Stimulated activated naive CD8-positive, alpha-beta T cell treated with anti-CD3 and anti-CD28 coated beads, Interleukin-15, Interleukin-2, amounts not matched to agents 100 ng/mL and 50 ng/mL, for 24 hours (primary cell): ENCODE results near the gene LHX5.
"Not testable (repeated sequence)": the region's sequence is repeated elsewhere in the genome, so short reads cannot be mapped to it uniquely, and the experiment has no call there.

Source experiments
- H3K27ac Mint-ChIP-seq: one replicate; pipeline ENCODE4 v1.8.0; 2021; ENCODE audit warnings: mild to moderate bottlenecking, mixed read lengths
- H3K27me3 Mint-ChIP-seq: one replicate; pipeline ENCODE4 v1.8.0; 2021; ENCODE audit warnings: mixed read lengths
- H3K36me3 Mint-ChIP-seq: one replicate; pipeline ENCODE4 v1.8.0; 2021; ENCODE audit warnings: low read depth, mixed read lengths
- H3K4me1 Mint-ChIP-seq: one replicate; pipeline ENCODE4 v1.8.0; 2021; ENCODE audit warnings: low read depth, mixed read lengths
- H3K4me3 Mint-ChIP-seq: one replicate; pipeline ENCODE4 v1.8.0; 2021; ENCODE audit warnings: mild to moderate bottlenecking, mixed read lengths
- H3K9me3 Mint-ChIP-seq: one replicate; pipeline ENCODE4 v1.8.0; 2021; ENCODE audit warnings: mixed read lengths

The LHX5 gene

DNA sequence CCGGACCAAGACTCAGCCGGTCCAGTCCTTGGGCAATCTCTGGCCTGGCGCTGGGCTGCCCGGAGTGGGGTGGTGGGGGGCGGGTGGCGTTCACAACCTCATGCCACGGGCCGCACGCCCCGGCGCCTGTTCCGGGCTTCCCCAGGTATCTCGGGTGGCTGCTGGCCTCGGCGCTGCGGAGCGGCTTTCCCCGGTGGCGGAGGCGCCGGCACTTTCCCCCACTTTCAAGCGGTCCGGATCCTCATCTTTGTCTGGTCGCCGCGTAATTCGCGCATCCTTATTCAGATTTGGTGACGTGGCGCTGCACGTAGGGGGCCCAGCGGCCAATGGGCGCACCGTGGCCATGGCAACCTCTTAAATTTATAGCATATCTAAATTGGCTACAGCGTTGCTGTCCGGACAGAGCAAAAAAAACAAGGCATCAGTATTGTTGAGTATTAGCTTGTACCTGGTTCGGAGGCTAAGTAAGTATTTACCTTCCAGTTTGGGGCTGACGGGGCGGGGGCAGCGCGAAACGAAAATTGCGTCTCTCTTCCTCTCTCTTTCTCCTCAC, at the start of gene LHX5:
Gene LHX5 (minus strand): TSS at position 253 of the 553 bp plus-strand sequence. CDS start 373 bp downstream, outside the sequence.
- H3K4me3 Mint-ChIP-seq, result no peak within 1 kb of the TSS
- H3K36me3 Mint-ChIP-seq, result no peaks in the 10 kb centered on the region
- no peak within 1 kb of the TSS for H3K27ac Mint-ChIP-seq
- peaks cover 73% of the 10 kb centered on the region for H3K27me3 Mint-ChIP-seq
- no peaks in the 10 kb centered on the region for H3K9me3 Mint-ChIP-seq
- H3K4me1 Mint-ChIP-seq, result peaks cover 14% of the 10 kb centered on the region

DNA sequence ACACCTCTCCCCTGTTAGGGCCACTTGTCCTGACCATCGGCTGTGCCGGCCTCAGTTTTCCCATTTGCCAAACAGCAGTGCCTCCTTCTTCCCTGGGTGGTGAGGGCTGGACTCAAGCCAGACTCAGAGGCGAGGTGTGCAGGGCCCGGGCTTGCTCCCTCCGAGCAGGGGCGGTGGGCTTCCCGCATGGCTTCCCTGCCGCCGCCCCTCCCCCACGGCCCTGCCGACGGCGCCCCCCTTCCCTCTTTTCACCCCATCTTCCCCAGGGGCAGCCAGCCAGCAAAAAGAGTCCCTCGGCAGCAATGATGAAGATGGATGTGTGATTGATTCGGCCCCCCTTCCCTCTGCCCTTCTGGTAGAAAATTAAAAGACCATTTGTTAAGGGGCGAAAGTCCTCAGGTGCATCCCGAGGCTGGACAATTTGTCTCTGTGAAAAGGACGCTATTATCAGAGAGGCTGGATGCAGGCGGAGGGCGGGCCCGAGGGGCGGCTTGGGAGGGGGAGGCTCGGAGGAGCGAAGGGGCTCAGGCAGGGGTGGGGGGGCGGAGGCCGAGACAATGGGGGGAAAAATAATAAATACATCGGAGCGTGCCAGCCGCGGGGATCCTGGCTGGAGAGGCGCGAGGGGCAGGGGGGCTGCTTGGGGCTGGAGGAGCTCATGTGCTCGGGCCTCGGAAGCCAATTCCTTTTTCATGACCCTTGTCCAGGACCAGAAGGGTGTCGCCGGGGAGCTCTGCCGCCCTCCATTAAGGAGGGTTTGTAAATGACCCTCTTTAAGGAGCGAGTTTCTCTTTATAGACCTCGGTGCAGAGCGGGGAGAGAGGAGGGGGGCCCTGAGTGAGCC, 48.0 kb upstream of the LHX5 start:
- H3K27ac Mint-ChIP-seq, result no peak overlapping the region
- H3K4me1 Mint-ChIP-seq, result peaks cover 9% of the 10 kb centered on the region
- H3K9me3 Mint-ChIP-seq, result no peaks in the 10 kb centered on the region
- H3K4me3 Mint-ChIP-seq, result no peak overlapping the region
- H3K27me3 Mint-ChIP-seq, result peaks cover 68% of the 10 kb centered on the region
- H3K36me3 Mint-ChIP-seq, result no peaks in the 10 kb centered on the region

DNA sequence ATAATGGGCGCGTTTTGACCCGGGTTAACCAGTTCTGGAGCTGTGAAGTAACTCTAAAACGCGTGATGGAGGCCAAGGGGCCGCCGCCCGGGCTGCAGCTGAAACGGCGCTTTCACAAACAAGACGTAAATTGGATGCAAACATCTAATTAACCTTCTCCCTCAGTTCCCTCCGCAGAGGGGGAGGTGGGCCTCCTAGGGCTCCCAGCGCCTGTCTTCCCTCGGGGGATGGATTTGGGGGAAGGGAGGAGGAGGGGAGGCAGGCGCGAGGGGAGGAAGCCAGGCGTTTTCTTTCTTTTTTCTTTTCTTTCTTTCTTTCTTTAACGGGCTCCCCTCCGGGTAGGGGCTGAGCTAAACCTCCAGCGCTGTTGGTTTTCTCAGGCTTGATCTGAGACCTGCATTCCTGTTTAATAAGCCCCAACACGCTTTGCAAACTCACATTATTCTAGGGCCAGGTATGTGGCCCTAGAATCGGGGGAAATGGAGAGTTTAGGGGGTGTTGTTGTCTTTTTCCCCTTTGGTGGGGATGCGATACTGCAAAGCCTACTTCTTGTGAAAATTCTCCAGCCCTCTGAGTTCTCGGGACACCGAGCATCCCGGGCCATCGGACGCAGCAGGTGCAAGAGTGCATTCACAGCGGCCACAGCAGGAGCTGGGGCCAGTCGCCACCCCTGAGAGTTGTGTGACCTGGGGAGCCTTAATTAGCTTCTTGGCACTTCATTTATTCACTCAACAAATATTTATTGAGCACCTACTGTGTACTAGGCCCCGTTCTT, 43.6 kb upstream of the LHX5 start:
- Mint-ChIP-seq H3K27ac (no peak overlapping the region), H3K4me3 (no peak overlapping the region), H3K9me3 (no peaks in the 10 kb centered on the region), H3K4me1 (peaks cover 6% of the 10 kb centered on the region), H3K27me3 (peaks cover 70% of the 10 kb centered on the region), H3K36me3 (no peaks in the 10 kb centered on the region)

DNA sequence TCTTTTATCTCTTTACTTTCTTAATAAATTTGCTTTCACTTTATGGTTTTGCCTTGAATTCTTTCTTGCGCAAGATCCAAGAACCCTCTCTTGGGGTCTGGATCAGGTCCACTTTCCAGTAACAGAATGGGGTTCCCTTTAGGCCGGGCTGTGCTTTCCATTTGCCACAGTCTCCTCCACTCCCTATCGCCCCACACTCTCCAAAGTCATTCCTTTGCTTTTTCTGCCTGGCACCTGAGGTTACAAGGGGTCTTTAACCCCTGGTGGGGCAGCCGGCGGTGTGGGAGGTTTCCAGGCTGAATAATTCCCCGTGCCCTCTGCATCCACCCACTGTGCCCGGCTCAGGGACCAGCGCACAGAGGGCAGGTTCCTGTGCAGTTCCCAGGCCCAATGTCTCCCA, 42.9 kb upstream of the LHX5 start:
- H3K27me3 Mint-ChIP-seq, result peaks cover 74% of the 10 kb centered on the region
- no peak overlapping the region for H3K4me3 Mint-ChIP-seq
- H3K27ac Mint-ChIP-seq, result no peak overlapping the region
- H3K9me3 Mint-ChIP-seq, result no peaks in the 10 kb centered on the region
- no peaks in the 10 kb centered on the region for H3K36me3 Mint-ChIP-seq
- peaks cover 3% of the 10 kb centered on the region for H3K4me1 Mint-ChIP-seq

DNA sequence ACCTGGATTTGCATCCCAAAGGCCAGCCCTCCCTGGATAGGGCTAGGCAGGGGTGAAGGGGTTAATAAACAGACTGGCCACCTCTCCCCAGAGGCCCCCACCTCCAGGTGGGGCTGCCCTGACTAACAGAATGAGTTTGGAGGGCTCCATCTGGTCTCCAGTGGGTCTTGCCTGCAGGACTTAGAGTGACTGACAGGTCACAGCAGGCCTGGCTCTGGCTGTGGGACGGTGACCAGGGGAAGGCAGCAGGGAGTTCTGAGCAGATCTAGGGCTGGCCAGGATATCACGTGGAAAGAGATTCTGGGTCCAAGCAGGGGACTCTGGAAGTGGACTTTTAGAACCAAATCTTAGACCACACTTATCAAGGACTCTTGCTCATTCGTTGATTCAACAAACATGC, 40.9 kb upstream of the LHX5 start:
- Mint-ChIP-seq H3K27ac (no peak overlapping the region), H3K4me1 (peaks cover 3% of the 10 kb centered on the region), H3K27me3 (peaks cover 66% of the 10 kb centered on the region), H3K36me3 (no peaks in the 10 kb centered on the region), H3K9me3 (no peaks in the 10 kb centered on the region), H3K4me3 (no peak overlapping the region)

DNA sequence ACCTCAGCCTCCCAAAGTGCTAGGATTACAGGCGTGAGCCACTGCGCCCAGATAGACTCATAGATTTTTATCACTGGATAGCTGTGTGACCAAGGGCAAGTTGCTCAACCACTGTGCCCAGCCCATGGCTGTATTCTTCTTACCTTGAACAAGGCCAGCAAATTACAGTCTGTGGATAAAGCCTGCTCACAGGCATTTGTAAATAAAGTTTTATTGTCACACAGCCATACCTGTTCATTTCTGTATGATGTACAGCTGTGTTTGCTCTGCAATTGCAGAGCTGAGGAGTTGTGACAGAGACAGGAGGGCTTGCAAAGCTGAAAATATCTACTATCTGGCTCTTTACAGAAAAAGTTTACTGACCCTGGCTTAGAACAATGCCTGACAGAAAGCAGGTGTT, 35.2 kb upstream of the LHX5 start:
- Mint-ChIP-seq H3K9me3 (peaks cover 6% of the 10 kb centered on the region), H3K27ac (no peak overlapping the region), H3K4me1 (no peaks in the 10 kb centered on the region), H3K36me3 (no peaks in the 10 kb centered on the region), H3K27me3 (peaks cover 49% of the 10 kb centered on the region), H3K4me3 (no peak overlapping the region)

DNA sequence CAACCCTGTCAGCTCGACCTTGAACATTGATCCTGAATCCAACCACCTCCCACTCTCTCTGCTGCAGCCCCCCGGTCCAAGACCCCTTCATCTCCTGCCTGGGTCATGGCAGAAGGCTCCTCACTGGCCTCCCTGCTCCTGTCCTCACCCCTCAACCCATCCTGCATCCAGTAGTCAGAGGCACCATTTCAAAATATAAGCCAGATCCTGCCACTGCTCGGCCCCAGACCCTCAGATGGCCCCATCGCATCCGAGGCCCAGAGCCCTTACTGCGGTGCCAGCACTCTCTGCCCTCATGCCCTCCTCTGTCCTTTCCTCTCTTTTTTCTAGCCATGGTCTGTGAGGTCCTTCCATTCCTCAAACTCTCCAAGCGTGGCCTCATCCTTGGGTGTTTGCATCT, 34.3 kb upstream of the LHX5 start:
- Mint-ChIP-seq H3K36me3 (no peaks in the 10 kb centered on the region), H3K9me3 (peaks cover 6% of the 10 kb centered on the region), H3K4me3 (no peak overlapping the region), H3K4me1 (no peaks in the 10 kb centered on the region), H3K27me3 (peaks cover 44% of the 10 kb centered on the region), H3K27ac (no peak overlapping the region)

DNA sequence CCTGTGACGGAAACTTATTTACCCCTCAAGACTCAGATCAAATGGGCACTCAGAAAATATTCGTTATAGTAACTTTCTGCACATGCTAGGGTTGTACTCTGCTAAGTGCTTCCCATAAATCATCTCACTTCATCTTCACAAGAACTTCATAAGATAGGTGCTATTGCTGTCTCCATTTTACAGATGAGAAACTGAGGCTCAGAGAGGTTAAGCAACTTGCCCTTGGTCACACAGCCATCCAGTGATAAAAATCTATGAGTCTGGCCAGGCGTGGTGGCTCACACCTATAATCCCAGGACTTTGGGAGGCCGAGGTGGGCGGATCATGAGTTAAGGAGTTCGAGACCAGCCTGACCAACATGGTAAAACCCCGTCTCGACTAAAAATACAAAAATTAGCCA, 33.2 kb upstream of the LHX5 start:
- H3K27ac Mint-ChIP-seq, result no peak overlapping the region
- no peaks in the 10 kb centered on the region for H3K36me3 Mint-ChIP-seq
- H3K27me3 Mint-ChIP-seq, result peaks cover 43% of the 10 kb centered on the region
- H3K4me3 Mint-ChIP-seq, result no peak overlapping the region
- H3K9me3 Mint-ChIP-seq, result peaks cover 6% of the 10 kb centered on the region
- no peaks in the 10 kb centered on the region for H3K4me1 Mint-ChIP-seq

DNA sequence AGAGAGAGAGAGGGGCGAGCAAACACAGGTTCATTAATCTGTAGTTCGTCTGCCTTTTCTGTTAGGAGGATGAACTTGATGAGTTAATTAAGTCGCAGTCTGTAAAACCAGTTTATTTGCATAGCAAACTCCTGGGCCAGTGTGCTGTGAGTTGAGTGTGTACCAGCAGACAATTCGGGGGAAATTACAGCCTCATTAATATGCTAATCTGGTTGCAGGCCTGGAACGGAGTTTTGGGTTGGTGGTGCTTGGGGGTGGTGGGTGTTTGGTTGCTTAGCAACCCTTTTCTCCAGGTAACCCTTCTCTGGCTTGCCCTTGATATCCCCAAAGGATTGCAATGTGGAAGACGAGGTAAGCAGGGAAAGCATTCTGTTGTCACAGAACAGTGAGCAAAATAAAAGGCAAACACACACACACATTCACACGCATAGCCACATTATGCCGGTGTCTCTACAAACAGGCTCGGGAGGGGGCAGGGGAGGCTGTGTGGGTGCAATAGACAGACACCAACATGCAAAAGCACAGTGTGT, 29.2 kb upstream of the LHX5 start:
- H3K27me3 Mint-ChIP-seq, result peaks cover 35% of the 10 kb centered on the region
- peaks cover 6% of the 10 kb centered on the region for H3K9me3 Mint-ChIP-seq
- no peak overlapping the region for H3K27ac Mint-ChIP-seq
- H3K4me3 Mint-ChIP-seq, result no peak overlapping the region
- H3K36me3 Mint-ChIP-seq, result no peaks in the 10 kb centered on the region
- no peaks in the 10 kb centered on the region for H3K4me1 Mint-ChIP-seq

DNA sequence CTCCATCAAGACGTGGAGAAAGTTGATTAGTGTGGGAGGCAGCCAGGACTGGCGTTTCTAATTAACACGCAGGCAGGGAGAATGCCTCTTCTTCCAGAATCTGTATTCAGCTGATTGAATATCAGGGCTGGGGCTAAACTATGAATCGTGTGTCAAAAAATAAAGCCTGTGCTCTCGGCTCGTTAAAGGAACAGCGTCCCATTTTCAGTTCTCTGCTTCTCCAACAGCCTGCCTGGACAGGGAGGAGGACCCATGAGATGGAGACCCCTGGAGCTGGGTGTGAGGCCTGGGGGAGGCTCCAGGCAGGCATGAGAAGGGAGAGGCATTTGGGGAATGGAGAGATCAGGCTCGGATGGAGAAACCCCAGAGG, 28.6 kb upstream of the LHX5 start:
- H3K4me3 Mint-ChIP-seq, result no peak overlapping the region
- H3K4me1 Mint-ChIP-seq, result no peaks in the 10 kb centered on the region
- H3K27ac Mint-ChIP-seq, result no peak overlapping the region
- peaks cover 31% of the 10 kb centered on the region for H3K27me3 Mint-ChIP-seq
- H3K36me3 Mint-ChIP-seq, result no peaks in the 10 kb centered on the region
- H3K9me3 Mint-ChIP-seq, result peaks cover 6% of the 10 kb centered on the region

DNA sequence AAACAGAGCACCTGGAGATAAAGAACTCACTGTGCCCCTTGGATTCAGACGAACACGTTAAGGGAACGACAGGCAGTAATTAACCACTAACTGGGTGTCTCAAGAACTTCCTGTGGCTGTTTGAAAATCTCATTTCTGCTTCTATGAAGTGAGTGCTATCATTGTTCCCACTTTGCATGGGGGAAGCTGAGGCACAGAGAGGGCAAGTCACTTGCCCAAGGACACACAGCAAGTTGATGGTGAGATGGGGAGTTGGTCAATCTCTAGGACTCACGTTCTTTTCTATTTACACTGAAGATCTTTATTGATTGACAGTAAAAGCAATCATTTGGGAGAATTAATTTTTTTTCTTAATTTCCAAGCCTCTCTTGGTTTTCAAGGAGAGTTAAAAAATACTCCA, 26.8 kb upstream of the LHX5 start:
- H3K27me3 Mint-ChIP-seq, result peaks cover 29% of the 10 kb centered on the region
- no peaks in the 10 kb centered on the region for H3K36me3 Mint-ChIP-seq
- H3K9me3 Mint-ChIP-seq, result peaks cover 6% of the 10 kb centered on the region
- H3K27ac Mint-ChIP-seq, result no peak overlapping the region
- no peaks in the 10 kb centered on the region for H3K4me1 Mint-ChIP-seq
- H3K4me3 Mint-ChIP-seq, result no peak overlapping the region

DNA sequence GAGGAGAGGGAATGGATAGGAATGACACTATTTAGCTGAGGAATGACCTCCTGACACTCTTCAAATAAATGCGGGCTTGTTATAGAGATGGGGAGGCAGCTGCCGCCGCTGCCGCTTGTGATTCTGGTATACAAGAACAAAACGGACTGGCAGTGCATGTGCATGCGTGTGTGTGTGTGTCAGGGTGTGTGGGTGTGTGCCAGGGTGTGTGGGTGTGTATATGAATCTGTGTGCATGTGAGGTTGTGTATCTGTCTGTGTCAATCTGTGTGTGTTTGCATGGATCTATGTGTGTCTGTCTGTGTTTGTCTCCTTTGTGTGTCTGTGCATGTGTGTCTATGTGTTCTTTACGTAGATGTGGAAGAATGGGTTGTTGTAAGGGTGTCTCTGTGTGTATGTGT, 26.0 kb upstream of the LHX5 start:
- H3K9me3 Mint-ChIP-seq, result peaks cover 5% of the 10 kb centered on the region
- H3K27ac Mint-ChIP-seq, result no peak overlapping the region
- H3K4me3 Mint-ChIP-seq, result no peak overlapping the region
- H3K4me1 Mint-ChIP-seq, result no peaks in the 10 kb centered on the region
- H3K36me3 Mint-ChIP-seq, result no peaks in the 10 kb centered on the region
- peaks cover 30% of the 10 kb centered on the region for H3K27me3 Mint-ChIP-seq

DNA sequence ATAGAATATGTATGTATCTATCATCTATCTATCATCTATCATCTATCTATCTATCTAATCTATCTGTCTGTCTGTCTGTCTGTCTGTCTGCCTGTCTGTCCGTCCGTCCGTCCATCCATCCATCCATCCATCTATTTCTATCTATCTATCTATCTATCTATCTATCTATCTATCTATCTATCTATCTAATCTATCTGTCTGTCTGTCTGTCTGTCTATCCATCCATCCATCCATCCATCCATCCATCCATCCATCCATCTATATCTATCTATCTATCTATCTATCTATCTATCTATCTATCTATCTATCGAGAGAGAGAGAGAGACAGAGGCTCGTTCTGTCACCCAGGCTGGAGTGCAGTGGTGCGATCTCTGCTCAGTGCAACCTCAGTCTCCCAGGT, 24.3 kb upstream of the LHX5 start:
- not testable (repeated sequence) for H3K27ac Mint-ChIP-seq, H3K9me3 Mint-ChIP-seq, H3K36me3 Mint-ChIP-seq, H3K4me1 Mint-ChIP-seq, H3K4me3 Mint-ChIP-seq
- H3K27me3 Mint-ChIP-seq, result peaks cover 18% of the 10 kb centered on the region

DNA sequence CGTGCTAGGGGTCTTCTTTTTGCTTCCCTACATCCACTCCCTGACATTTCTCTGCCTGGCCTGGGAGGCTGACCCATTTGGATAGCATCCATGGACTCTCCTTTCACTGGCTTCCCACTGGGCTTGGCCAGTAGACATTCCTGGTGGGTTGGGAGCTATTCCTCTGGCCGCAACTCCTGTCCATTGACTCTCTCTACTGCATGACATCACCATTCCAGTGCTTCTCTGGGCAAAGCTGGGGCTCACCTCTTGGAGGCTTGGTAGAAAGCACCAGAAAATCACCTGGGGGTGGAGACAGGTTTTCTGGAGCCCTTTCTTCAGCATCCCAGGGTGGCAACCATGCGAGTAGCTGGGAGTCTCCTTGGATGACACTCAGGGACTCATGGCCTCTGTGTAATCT, 16.7 kb upstream of the LHX5 start:
- Mint-ChIP-seq H3K4me1 (no peaks in the 10 kb centered on the region), H3K36me3 (no peaks in the 10 kb centered on the region), H3K27me3 (peaks cover 38% of the 10 kb centered on the region), H3K9me3 (peaks cover 3% of the 10 kb centered on the region), H3K27ac (no peak overlapping the region), H3K4me3 (no peak overlapping the region)

DNA sequence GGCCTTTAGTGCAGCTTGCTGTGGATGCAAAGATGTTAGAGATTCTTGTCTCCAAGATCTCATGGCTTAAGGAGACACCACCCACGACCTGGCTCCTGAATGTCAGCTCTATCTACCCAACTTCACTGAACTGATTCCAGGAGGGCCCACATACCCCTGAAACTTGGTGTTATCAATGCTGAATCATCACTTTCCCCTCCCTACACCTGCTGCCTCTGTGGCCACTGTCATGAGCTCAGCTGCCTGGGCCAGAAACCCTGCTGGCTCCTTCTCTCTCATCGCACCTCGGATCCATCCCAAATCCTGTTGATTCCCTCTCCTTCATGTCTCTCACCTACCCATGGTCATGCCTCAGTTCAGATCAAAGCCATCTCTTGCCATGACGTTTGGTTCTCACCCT, 15.1 kb upstream of the LHX5 start:
- Mint-ChIP-seq H3K27ac (no peak overlapping the region), H3K36me3 (no peaks in the 10 kb centered on the region), H3K9me3 (peaks cover 3% of the 10 kb centered on the region), H3K4me3 (no peak overlapping the region), H3K4me1 (no peaks in the 10 kb centered on the region), H3K27me3 (peaks cover 50% of the 10 kb centered on the region)
